WTC11 (cell line): Measurements from ENCODE around the gene DISP2. TPM values are rescaled to one million over a fixed set of nuclear protein-coding genes. Genes with fewer than 3 reads are reported as not detected.

ENCODE experiments used
- ATAC-seq: fragments of 200-7000 bp; cut with Tn5 transposase; 2 replicates; pipeline ENCODE4 v1.10.0; 2021; ENCODE audit warnings: mild to moderate bottlenecking, moderate library complexity
- CTCF ChIA-PET: fragments of 300-600 bp; sonication (Branson Sonifier 250); formaldehyde crosslinking; loops from one replicate; lab custom pipeline; 2021; ENCODE audit warnings: antibody characterized with exemption; lab: Charles Lee
- POLR2A ChIA-PET: fragments of 350-600 bp; sonication (Branson Sonifier 250); formaldehyde crosslinking; loops from one replicate; lab custom pipeline; 2021; ENCODE audit warnings: antibody characterized with exemption; lab: Charles Lee
- DNase-seq: peaks from one replicate; pipeline ENCODE4 v3.0.0; 2021; ENCODE audit warnings: low spot score
- H3K27ac Mint-ChIP-seq: 2 replicates; pipeline ENCODE4 v1.8.0; 2021; ENCODE audit warnings: mixed read lengths
- H3K27me3 Mint-ChIP-seq: 2 replicates; pipeline ENCODE4 v1.8.0; 2021; ENCODE audit warnings: low read depth, mild to moderate bottlenecking, moderate library complexity, mixed read lengths
- H3K36me3 Mint-ChIP-seq: 2 replicates; pipeline ENCODE4 v1.8.0; 2021; ENCODE audit warnings: mixed read lengths
- H3K4me1 Mint-ChIP-seq: 2 replicates; pipeline ENCODE4 v1.8.0; 2022; ENCODE audit warnings: mixed read lengths
- H3K4me3 Mint-ChIP-seq: 2 replicates; pipeline ENCODE4 v1.8.0; 2021; ENCODE audit warnings: mild to moderate bottlenecking, moderate library complexity, mixed read lengths
- H3K9me3 Mint-ChIP-seq: 2 replicates; pipeline ENCODE4 v1.8.0; 2021; ENCODE audit warnings: mixed read lengths
- AFF4 ChIP-seq: sonication (generic); formaldehyde crosslinking; IDR thresholded peaks from 2 replicates; pipeline ENCODE4 v1.8.1; 2023; ENCODE audit warnings: mild to moderate bottlenecking, missing genetic modification reagents, borderline replicate concordance
- GABPB1 ChIP-seq: sonication (generic); formaldehyde crosslinking; IDR thresholded peaks from 2 replicates; pipeline ENCODE4 v1.8.1; 2023; ENCODE audit warnings: mild to moderate bottlenecking, missing genetic modification reagents
- HMGA2 ChIP-seq: fragments of 250-450 bp; sonication (Bioruptor Pico); IDR thresholded peaks from 2 replicates; pipeline ENCODE4 v1.4.0; 2021; ENCODE audit warnings: mild to moderate bottlenecking, moderate library complexity
- KAT7 ChIP-seq: sonication (generic); formaldehyde crosslinking; IDR thresholded peaks from 2 replicates; pipeline ENCODE4 v1.8.1; 2023; ENCODE audit warnings: missing genetic modification reagents, mild to moderate bottlenecking, borderline replicate concordance
- NFYB ChIP-seq: sonication (generic); formaldehyde crosslinking; conservative IDR thresholded peaks from 2 replicates; pipeline ENCODE4 v1.8.0; 2022; ENCODE audit warnings: low read depth, missing genetic modification reagents
- PREB ChIP-seq: sonication (generic); formaldehyde crosslinking; IDR thresholded peaks from 2 replicates; pipeline ENCODE4 v1.8.1; 2022; ENCODE audit warnings: mild to moderate bottlenecking, missing genetic modification reagents, moderate library complexity, borderline replicate concordance
- PRRX2 ChIP-seq: fragments of 250-450 bp; sonication (Bioruptor Pico); IDR thresholded peaks from 2 replicates; pipeline ENCODE4 v1.8.0; 2021; ENCODE audit warnings: mild to moderate bottlenecking
- SMAD3 ChIP-seq: sonication (generic); formaldehyde crosslinking; IDR thresholded peaks from 2 replicates; pipeline ENCODE4 v1.8.0; 2022; ENCODE audit warnings: missing genetic modification reagents, mild to moderate bottlenecking, borderline replicate concordance
- SOX15 ChIP-seq: fragments of 250-450 bp; sonication (Bioruptor Pico); IDR thresholded peaks from 2 replicates; pipeline ENCODE4 v1.9.0; 2021; ENCODE audit warnings: mild to moderate bottlenecking
- ZBTB21 ChIP-seq: sonication (generic); formaldehyde crosslinking; IDR thresholded peaks from 2 replicates; pipeline ENCODE4 v1.8.1; 2023; ENCODE audit warnings: mild to moderate bottlenecking, missing genetic modification reagents, borderline replicate concordance
- ZNF232 ChIP-seq: sonication (generic); formaldehyde crosslinking; IDR thresholded peaks from 2 replicates; pipeline ENCODE4 v1.8.0; 2022; ENCODE audit warnings: mild to moderate bottlenecking, missing genetic modification reagents
- ZNF317 ChIP-seq: sonication (generic); formaldehyde crosslinking; IDR thresholded peaks from 2 replicates; pipeline ENCODE4 v1.8.1; 2023; ENCODE audit warnings: low read depth, mild to moderate bottlenecking, moderate library complexity, missing genetic modification reagents, borderline replicate concordance
- ZNF396 ChIP-seq: fragments of 250-450 bp; sonication (Bioruptor Pico); IDR thresholded peaks from 2 replicates; pipeline ENCODE4 v1.8.0; 2021; ENCODE audit warnings: mild to moderate bottlenecking, moderate library complexity, borderline replicate concordance
- total RNA-seq: library from RNA; stranded (reverse); gene quantifications from 3 replicates; pipeline ENCODE4 v1.2.3, GENCODE V29; 2021
- TF ChIP-seq, protein P1 (sequence below): sonication (generic); formaldehyde crosslinking; IDR thresholded peaks from 2 replicates; pipeline ENCODE4 v1.8.1; 2023; ENCODE audit warnings: mild to moderate bottlenecking, missing genetic modification reagents, moderate library complexity

The DISP2 gene
- total RNA-seq, 1 experiment from 2014 or later = 3.5 TPM

GRCh38 chr15:40425681-40426080 lies 67.7 kb downstream of the DISP2 start (continued):
- TF ChIP-seq SOX15 (CRISPR knock-in tag) (no peak), AFF4 (no peak), HMGA2 (CRISPR knock-in tag) (no peak), ZNF317 (CRISPR knock-in tag) (no peak), ZNF232 (CRISPR knock-in tag) (no peak), ZBTB21 (no peak)
- TF ChIP-seq, protein P1, sequence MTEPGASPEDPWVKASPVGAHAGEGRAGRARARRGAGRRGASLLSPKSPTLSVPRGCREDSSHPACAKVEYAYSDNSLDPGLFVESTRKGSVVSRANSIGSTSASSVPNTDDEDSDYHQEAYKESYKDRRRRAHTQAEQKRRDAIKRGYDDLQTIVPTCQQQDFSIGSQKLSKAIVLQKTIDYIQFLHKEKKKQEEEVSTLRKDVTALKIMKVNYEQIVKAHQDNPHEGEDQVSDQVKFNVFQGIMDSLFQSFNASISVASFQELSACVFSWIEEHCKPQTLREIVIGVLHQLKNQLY (CRISPR knock-in tag) = no peak

DNA sequence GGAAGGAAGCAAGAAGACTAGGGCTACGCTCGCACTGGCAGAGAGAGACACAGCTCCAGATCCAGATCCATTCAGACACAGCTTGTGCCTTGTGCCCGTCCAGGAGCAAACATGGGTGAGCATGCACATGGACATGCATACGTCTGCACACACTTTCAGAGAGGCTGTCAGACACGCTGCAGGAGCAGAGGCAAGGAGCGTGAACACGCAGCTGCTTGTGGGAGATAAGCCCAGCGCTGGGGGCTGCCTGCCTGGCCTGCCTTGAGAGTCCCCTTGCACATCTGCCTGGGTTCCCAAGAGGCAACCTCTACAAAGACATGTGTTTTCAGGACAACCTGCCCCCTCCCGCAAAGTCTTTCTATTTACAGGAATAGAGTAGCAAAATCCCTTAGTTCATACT lies 69.2 kb downstream of the DISP2 start:
- no peak overlapping the region for H3K4me3 Mint-ChIP-seq
- H3K4me1 Mint-ChIP-seq = peaks cover 22% of the 10 kb centered on the region
- POLR2A ChIA-PET = no interaction called here
- CTCF ChIA-PET = interaction anchor here (0.7 kb wide), 1 partner anchor 29 kb away, joined by 3 read pairs; no protein-coding TSS in a partner anchor
- no peak overlapping the region for H3K27ac Mint-ChIP-seq
- TF ChIP-seq PREB (CRISPR knock-in tag) = no peak
- TF ChIP-seq, all 79 proteins: peak for 0
- ATAC-seq (no peak), DNase-seq (no peak)
- Mint-ChIP-seq H3K36me3 (no peaks in the 10 kb centered on the region), H3K27me3 (peaks cover 2% of the 10 kb centered on the region), H3K9me3 (no peaks in the 10 kb centered on the region)

DNA sequence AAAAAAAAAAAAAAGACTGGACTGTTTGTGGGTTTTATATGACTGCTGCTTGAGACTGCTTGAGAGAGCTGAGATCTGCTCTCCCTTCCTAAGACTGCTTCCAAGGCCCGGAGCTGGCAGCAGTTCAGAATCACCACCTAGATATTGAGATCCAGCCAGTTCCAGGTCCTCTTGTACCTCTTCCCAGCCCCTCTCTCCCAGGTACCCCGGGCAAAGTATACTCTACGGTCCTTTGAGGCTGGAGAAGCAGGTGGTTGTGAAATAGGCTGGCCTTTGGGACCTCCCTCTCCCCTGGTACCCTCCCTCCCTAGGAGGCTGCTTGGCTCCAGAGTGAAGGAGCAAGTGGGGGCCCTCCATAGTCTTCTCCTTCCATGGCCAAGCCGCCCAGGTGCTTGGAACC lies 70.2 kb downstream of the DISP2 start:
- no peak for TF ChIP-seq NFYB (CRISPR knock-in tag)
- TF ChIP-seq GABPB1 (CRISPR knock-in tag) = no peak
- TF ChIP-seq ZNF396 (CRISPR knock-in tag) = no peak
- no peak for TF ChIP-seq PRRX2
- TF ChIP-seq SMAD3 (CRISPR knock-in tag) = no peak
- no peak for TF ChIP-seq KAT7
- no peak overlapping the region for H3K27ac Mint-ChIP-seq
- ChIA-PET CTCF (interaction anchor here (0.7 to 2.4 kb wide), 2 partner anchors 28 to 91 kb away, joined by 3 to 12 read pairs; no protein-coding TSS in a partner anchor), POLR2A (no interaction called here)
- H3K36me3 Mint-ChIP-seq = no peaks in the 10 kb centered on the region
- no peak overlapping the region for H3K4me3 Mint-ChIP-seq
- no peak for DNase-seq
- peaks cover 12% of the 10 kb centered on the region for H3K27me3 Mint-ChIP-seq
- H3K4me1 Mint-ChIP-seq = peaks cover 22% of the 10 kb centered on the region
- ATAC-seq = no peak
- H3K9me3 Mint-ChIP-seq = no peaks in the 10 kb centered on the region

Other genes starting within 250 kb of the DISP2 start
- 32.9 to 36.9 TPM (median 36.6 TPM) in 3 replicates for gene BMF, start 249.3 kb upstream of the DISP2 start, total RNA-seq
- 148 to 192 TPM (median 156 TPM) in 3 replicates for gene BUB1B, start 197.2 kb upstream of the DISP2 start, total RNA-seq
- gene PAK6, start 119.2 kb upstream of the DISP2 start, total RNA-seq = 8.7 to 11.7 TPM (median 9.6 TPM) in 3 replicates
- 1.2 to 1.7 TPM (median 1.4 TPM) in 3 replicates for gene ANKRD63, start 75.2 kb upstream of the DISP2 start, total RNA-seq
- gene PLCB2, start 50.3 kb upstream of the DISP2 start, total RNA-seq = 14.2 to 18.5 TPM (median 15.2 TPM) in 3 replicates
- gene INAFM2, start 34.5 kb upstream of the DISP2 start, total RNA-seq = 28.2 to 34.2 TPM (median 30.3 TPM) in 3 replicates
- gene CCDC9B, start 17.3 kb upstream of the DISP2 start, total RNA-seq = 1.4 to 1.8 TPM (median 1.8 TPM) in 3 replicates
- gene PHGR1, start 7.2 kb upstream of the DISP2 start, total RNA-seq = not detected in 3 replicates
- 58.7 to 73.4 TPM (median 64.6 TPM) in 3 replicates for gene KNSTRN, start 24.5 kb downstream of the DISP2 start, total RNA-seq
- 82.2 to 96.1 TPM (median 89.3 TPM) in 3 replicates for gene IVD, start 47.6 kb downstream of the DISP2 start, total RNA-seq
- gene BAHD1, start 82.7 kb downstream of the DISP2 start, total RNA-seq = 40.7 to 49.1 TPM (median 41.5 TPM) in 3 replicates
- gene CHST14, start 112.8 kb downstream of the DISP2 start, total RNA-seq = 21.3 to 29.5 TPM (median 26.2 TPM) in 3 replicates
- gene CCDC32, start 206.8 kb downstream of the DISP2 start, total RNA-seq = 12.8 to 15.6 TPM (median 13.7 TPM) in 3 replicates
- 28.5 to 34.2 TPM (median 30.8 TPM) in 3 replicates for gene RPUSD2, start 211.1 kb downstream of the DISP2 start, total RNA-seq
- gene KNL1, start 236.0 kb downstream of the DISP2 start, total RNA-seq = 18.4 to 24.0 TPM (median 21.1 TPM) in 3 replicates